GM13976 (cell line): ENCODE measurements around the gene ELMO1.

Source experiments
- DNase-seq: peaks from one replicate; pipeline ENCODE4 v3.0.0; 2012; ENCODE audit warnings: low spot score
- CTCF ChIP-seq: IDR thresholded peaks from 2 replicates; pipeline ENCODE4 v1.5.1; 2012; ENCODE audit warnings: borderline replicate concordance, mild to moderate bottlenecking; ENCODE audit not compliant: insufficient read depth; ENCODE audit errors: extremely low read depth, missing control alignments, control extremely low read depth
- in situ Hi-C: fragments of 300-500 bp; cut with MboI; formaldehyde crosslinking; loops from one replicate; pipeline ENCODE4 v1.12.0; 2022; ENCODE audit warnings: low sequenced_read_pairs, mixed read lengths, inconsistent platforms; ENCODE audit not compliant: unreplicated experiment

The ELMO1 gene

GRCh38 chr7:36879021-36879420, 569.6 kb downstream of the ELMO1 start:
- no peak for DNase-seq
- no peak for TF ChIP-seq CTCF
- in situ Hi-C loops = no loop called here

GRCh38 chr7:36878288-36878687, 570.4 kb downstream of the ELMO1 start:
- in situ Hi-C loops = no loop called here
- DNase-seq = no peak
- TF ChIP-seq CTCF = no peak

GRCh38 chr7:36875794-36876193, 572.9 kb downstream of the ELMO1 start:
- DNase-seq = no peak
- no peak for TF ChIP-seq CTCF
- in situ Hi-C loops = no loop called here

GRCh38 chr7:36874041-36874440, 574.6 kb downstream of the ELMO1 start:
- TF ChIP-seq CTCF = no peak
- DNase-seq = no peak
- in situ Hi-C loops = no loop called here

- no peak for DNase-seq
- in situ Hi-C loops = no loop called here
- no peak for TF ChIP-seq CTCF
Observed at GRCh38 chr7:36871863-36872262, 576.8 kb downstream of the ELMO1 start.

- TF ChIP-seq CTCF = no peak
- no peak for DNase-seq
- in situ Hi-C loops = no loop called here
Observed at GRCh38 chr7:36871355-36871738, 577.3 kb downstream of the ELMO1 start.
